K562 (cell line): ENCODE results near the gene MYL12B. TPM values are rescaled to one million over a fixed set of nuclear protein-coding genes. Genes with fewer than 3 reads are reported as not detected.
A peak's percentile ranks its signal among the peaks of the same experiment; 100 is the strongest.

Experiments
- CEBPG ChIP-seq, 3 experiments: fragments of 200-800 bp in 1 of 3; sonication (Bioruptor generic) in 1 of 3; sonication (generic) in 1 of 3; formaldehyde crosslinking in 1 of 3; IDR thresholded peaks in 2 of 3; conservative IDR thresholded peaks in 1 of 3; 2 replicates each; pipeline versions ENCODE4 v1.6.1 to v1.8.0; 2016 to 2022; ENCODE audit warnings: missing compliant biosample characterization in 2 of 3, missing genetic modification characterization in 2 of 3, mild to moderate bottlenecking in 1 of 3, missing genetic modification reagents in 1 of 3
- CHCHD3 ChIP-seq: fragments of 250-450 bp; sonication (Bioruptor Pico); IDR thresholded peaks from 2 replicates; pipeline ENCODE4 v2.1.2; 2022; ENCODE audit warnings: mild to moderate bottlenecking
- FOXA3 ChIP-seq, 2 experiments: fragments of 450-650 bp in 1 of 2; sonication (generic) in 1 of 2; formaldehyde crosslinking; IDR thresholded peaks in 1 of 2; conservative IDR thresholded peaks in 1 of 2; 2 replicates each; pipeline versions ENCODE4 v1.4.0 to v1.8.0; 2020 to 2022; ENCODE audit warnings: mild to moderate bottlenecking in 2 of 2, missing genetic modification reagents in 1 of 2
- KDM5B ChIP-seq: fragments of 200-600 bp; sonication (generic); IDR thresholded peaks from 2 replicates; pipeline ENCODE4 v1.6.1; 2012; ENCODE audit warnings: low read depth, mild to moderate bottlenecking, moderate library complexity, low read length, control low read depth, inconsistent platforms; ENCODE audit not compliant: insufficient replicate concordance
- KLF6 ChIP-seq: fragments of 250-450 bp; sonication (Bioruptor Pico); IDR thresholded peaks from 2 replicates; pipeline ENCODE4 v1.4.0; 2020; ENCODE audit warnings: mild to moderate bottlenecking, moderate library complexity, borderline replicate concordance
- LCOR ChIP-seq: sonication (generic); formaldehyde crosslinking; IDR thresholded peaks from 2 replicates; pipeline ENCODE4 v1.8.0; 2022; ENCODE audit warnings: mild to moderate bottlenecking, missing genetic modification reagents
- LEF1 ChIP-seq: fragments of 450-650 bp; IDR thresholded peaks from 2 replicates; pipeline ENCODE4 v1.6.1; 2016; ENCODE audit warnings: mild to moderate bottlenecking
- NFE2 ChIP-seq: IDR thresholded peaks from 2 replicates; pipeline ENCODE4 v1.6.1; 2014; ENCODE audit warnings: antibody characterized with exemption, low read depth
- TAF1 ChIP-seq: IDR thresholded peaks from 2 replicates; pipeline ENCODE4 v1.6.1; 2011; ENCODE audit warnings: mild to moderate bottlenecking, low read length, moderate library complexity; ENCODE audit not compliant: insufficient read depth, control insufficient read depth, severe bottlenecking; ENCODE audit errors: extremely low read depth
- U2AF1 ChIP-seq: fragments of 200-400 bp; formaldehyde crosslinking; optimal IDR thresholded peaks from 2 replicates; pipeline ENCODE3; 2017; ENCODE audit warnings: mild to moderate bottlenecking, low read depth, low read length, moderate library complexity
- ZEB2 ChIP-seq: fragments of 450-650 bp; IDR thresholded peaks from 2 replicates; pipeline ENCODE4 v1.6.1; 2016
- ZFP36 ChIP-seq: fragments of 150-350 bp; IDR thresholded peaks from 2 replicates; pipeline ENCODE4 v1.6.1; 2018; ENCODE audit warnings: low read length, low read depth; ENCODE audit not compliant: partially characterized antibody
- ZFX ChIP-seq: sonication (generic); formaldehyde crosslinking; IDR thresholded peaks from 2 replicates; pipeline ENCODE4 v1.8.0; 2022; ENCODE audit warnings: mild to moderate bottlenecking, missing genetic modification reagents, moderate library complexity
- ZNF134 ChIP-seq: fragments of 250-450 bp; sonication (Bioruptor Pico); conservative IDR thresholded peaks from 2 replicates; pipeline ENCODE4 v1.4.0; 2020
- ZNF324 ChIP-seq: fragments of 250-450 bp; sonication (Bioruptor Pico); IDR thresholded peaks from 2 replicates; pipeline ENCODE4 v1.4.0; 2020; ENCODE audit warnings: mild to moderate bottlenecking
- ZNF445 ChIP-seq: fragments of 250-450 bp; sonication (Bioruptor Pico); IDR thresholded peaks from 2 replicates; pipeline ENCODE4 v1.4.0; 2020; ENCODE audit warnings: low read depth, mild to moderate bottlenecking, moderate library complexity
- polyA plus RNA-seq, 8 experiments: library from polyadenylated mRNA; depleted of rRNA in 4 of 8; stranded (reverse) in 5 of 8; unstranded in 3 of 8; fragments of >200 nt; fragmentation: Nextera tagmentation in 2 of 8; fragmentation: Illumina TruSeq in 1 of 8; extraction: Ambion mirVana in 2 of 8; extraction: Trizol in 1 of 8; gene quantifications; 2 replicates each; pipeline versions ENCODE4 v1.2.1 to v1.2.3, GENCODE V29; 2011 to 2014; ENCODE audit warnings: inconsistent platforms in 1 of 8, missing spikeins in 1 of 8
- total RNA-seq, 7 experiments: library from RNA; depleted of rRNA in 6 of 7; stranded (reverse); fragments of >200 nt in 6 of 7; fragmentation: Illumina TruSeq in 2 of 7; extraction: Trizol in 2 of 7; gene quantifications; 2 replicates each; pipeline versions ENCODE4 v1.2.1 to v1.2.3, GENCODE V29; 2011 to 2021; ENCODE audit warnings: low replicate concordance in 1 of 7
- TF ChIP-seq, protein P1 (sequence below), 2 experiments: fragments of 450-650 bp in 1 of 2; IDR thresholded peaks; 2 replicates each; pipeline ENCODE4 v1.6.1; 2011 to 2017; ENCODE audit warnings: low read depth in 2 of 2, antibody characterized with exemption in 1 of 2, borderline replicate concordance in 1 of 2, low read length in 1 of 2, mild to moderate bottlenecking in 1 of 2, mixed read lengths in 1 of 2; ENCODE audit not compliant: control insufficient read depth in 1 of 2
- TF ChIP-seq, protein P2 (sequence below): fragments of 450-650 bp; IDR thresholded peaks from 2 replicates; pipeline ENCODE4 v1.7.1; 2018; ENCODE audit warnings: mild to moderate bottlenecking, low read depth; ENCODE audit not compliant: partially characterized antibody
- TF ChIP-seq, protein P3 (sequence below): fragments of 450-650 bp; formaldehyde crosslinking; IDR thresholded peaks from 2 replicates; pipeline ENCODE4 v1.4.0; 2020; ENCODE audit warnings: mild to moderate bottlenecking

The MYL12B gene
- total and polyA plus RNA-seq, 9 of the 15 experiments (the other 6 are each of a cell fraction or from before 2014, with no cell fraction given), result 220 to 995 (median 463) TPM

DNA sequence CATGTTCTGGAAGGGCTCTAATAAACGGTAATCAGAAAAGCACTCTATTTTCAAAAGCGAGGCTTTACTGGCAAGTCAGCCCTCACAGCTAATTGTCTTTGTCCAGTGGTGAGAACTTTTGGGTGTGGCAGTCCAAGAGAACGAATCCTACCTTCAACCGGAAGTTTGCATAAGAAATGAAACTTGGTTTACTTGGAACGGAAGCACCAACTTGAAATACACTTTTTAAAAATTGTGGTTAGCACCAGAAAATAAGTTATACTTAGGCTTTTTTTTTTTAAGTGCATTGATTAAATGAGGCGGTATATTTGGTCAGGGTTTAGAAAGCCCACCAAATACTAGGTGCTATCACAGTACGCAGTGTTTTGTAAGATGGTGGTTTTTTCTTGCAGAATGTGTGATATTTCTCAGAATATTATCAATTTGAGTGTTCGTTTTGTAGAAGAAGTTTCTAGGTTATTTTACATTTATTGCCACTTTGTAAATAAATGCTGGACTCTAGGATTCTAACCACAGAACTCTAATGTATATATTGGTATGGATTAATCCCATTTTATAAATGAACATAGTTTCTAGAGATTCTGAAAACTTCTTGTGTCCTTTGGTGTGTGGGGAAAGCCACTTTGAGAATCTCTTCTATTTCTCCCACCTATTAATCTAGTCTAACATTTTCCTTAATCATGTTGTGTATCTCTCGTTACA, 13.1 kb upstream of the MYL12B start (continued):
- TF ChIP-seq, protein P1, sequence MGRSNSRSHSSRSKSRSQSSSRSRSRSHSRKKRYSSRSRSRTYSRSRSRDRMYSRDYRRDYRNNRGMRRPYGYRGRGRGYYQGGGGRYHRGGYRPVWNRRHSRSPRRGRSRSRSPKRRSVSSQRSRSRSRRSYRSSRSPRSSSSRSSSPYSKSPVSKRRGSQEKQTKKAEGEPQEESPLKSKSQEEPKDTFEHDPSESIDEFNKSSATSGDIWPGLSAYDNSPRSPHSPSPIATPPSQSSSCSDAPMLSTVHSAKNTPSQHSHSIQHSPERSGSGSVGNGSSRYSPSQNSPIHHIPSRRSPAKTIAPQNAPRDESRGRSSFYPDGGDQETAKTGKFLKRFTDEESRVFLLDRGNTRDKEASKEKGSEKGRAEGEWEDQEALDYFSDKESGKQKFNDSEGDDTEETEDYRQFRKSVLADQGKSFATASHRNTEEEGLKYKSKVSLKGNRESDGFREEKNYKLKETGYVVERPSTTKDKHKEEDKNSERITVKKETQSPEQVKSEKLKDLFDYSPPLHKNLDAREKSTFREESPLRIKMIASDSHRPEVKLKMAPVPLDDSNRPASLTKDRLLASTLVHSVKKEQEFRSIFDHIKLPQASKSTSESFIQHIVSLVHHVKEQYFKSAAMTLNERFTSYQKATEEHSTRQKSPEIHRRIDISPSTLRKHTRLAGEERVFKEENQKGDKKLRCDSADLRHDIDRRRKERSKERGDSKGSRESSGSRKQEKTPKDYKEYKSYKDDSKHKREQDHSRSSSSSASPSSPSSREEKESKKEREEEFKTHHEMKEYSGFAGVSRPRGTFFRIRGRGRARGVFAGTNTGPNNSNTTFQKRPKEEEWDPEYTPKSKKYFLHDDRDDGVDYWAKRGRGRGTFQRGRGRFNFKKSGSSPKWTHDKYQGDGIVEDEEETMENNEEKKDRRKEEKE (IDR thresholded peaks at IDR 0.05; ENCODE audit: borderline replicate concordance in 1 of 2, control insufficient read depth in 1 of 2, low read depth in 2 of 2, low read length in 1 of 2), result peak in 1 of 2 experiments; percentile 32; a peak in 1 of 4 replicates
- TF ChIP-seq CEBPG (CRISPR knock-in tag; IDR thresholded peaks at IDR 0.05) (no peak), CEBPG (tag; conservative IDR thresholded peaks at IDR 0.05 in 1 of 2, IDR thresholded peaks at IDR 0.05 in 1 of 2) (peak in 1 of 2 experiments; percentile 18; a peak in 1 of 4 replicates), LCOR (0 out of 2 replicates have a peak, but pooled peaks have one; percentile 5), ZFX (CRISPR knock-in tag) (no peak), ZFP36 (peak; percentile 25), LEF1 (peak; percentile 14; the same call in 1 of the 2 replicates), ZNF324 (CRISPR knock-in tag) (no peak), ZEB2 (0 out of 2 replicates have a peak, but pooled peaks have one; percentile 18), FOXA3 (CRISPR knock-in tag; conservative IDR thresholded peaks at IDR 0.05 in 1 of 2, IDR thresholded peaks at IDR 0.05 in 1 of 2) (peak in 1 of 2 experiments; percentile 7; a peak in 1 of 4 replicates), TAF1 (peak; percentile 37), CHCHD3 (CRISPR knock-in tag) (peak; percentile 71; the same call in 1 of the 2 replicates), ZNF445 (CRISPR knock-in tag) (no peak), ZNF134 (0 out of 2 replicates have a peak, but pooled peaks have one; percentile 32), KLF6 (CRISPR knock-in tag) (peak; percentile 75; the same call in 1 of the 2 replicates), NFE2 (no peak), KDM5B (peak; percentile 53), U2AF1 (peak; percentile 30)
- TF ChIP-seq, protein P2, sequence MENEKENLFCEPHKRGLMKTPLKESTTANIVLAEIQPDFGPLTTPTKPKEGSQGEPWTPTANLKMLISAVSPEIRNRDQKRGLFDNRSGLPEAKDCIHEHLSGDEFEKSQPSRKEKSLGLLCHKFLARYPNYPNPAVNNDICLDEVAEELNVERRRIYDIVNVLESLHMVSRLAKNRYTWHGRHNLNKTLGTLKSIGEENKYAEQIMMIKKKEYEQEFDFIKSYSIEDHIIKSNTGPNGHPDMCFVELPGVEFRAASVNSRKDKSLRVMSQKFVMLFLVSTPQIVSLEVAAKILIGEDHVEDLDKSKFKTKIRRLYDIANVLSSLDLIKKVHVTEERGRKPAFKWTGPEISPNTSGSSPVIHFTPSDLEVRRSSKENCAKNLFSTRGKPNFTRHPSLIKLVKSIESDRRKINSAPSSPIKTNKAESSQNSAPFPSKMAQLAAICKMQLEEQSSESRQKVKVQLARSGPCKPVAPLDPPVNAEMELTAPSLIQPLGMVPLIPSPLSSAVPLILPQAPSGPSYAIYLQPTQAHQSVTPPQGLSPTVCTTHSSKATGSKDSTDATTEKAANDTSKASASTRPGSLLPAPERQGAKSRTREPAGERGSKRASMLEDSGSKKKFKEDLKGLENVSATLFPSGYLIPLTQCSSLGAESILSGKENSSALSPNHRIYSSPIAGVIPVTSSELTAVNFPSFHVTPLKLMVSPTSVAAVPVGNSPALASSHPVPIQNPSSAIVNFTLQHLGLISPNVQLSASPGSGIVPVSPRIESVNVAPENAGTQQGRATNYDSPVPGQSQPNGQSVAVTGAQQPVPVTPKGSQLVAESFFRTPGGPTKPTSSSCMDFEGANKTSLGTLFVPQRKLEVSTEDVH, result peak; percentile 45
- TF ChIP-seq, protein P3, sequence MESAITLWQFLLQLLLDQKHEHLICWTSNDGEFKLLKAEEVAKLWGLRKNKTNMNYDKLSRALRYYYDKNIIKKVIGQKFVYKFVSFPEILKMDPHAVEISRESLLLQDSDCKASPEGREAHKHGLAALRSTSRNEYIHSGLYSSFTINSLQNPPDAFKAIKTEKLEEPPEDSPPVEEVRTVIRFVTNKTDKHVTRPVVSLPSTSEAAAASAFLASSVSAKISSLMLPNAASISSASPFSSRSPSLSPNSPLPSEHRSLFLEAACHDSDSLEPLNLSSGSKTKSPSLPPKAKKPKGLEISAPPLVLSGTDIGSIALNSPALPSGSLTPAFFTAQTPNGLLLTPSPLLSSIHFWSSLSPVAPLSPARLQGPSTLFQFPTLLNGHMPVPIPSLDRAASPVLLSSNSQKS (CRISPR knock-in tag), result 0 out of 2 replicates have a peak, but pooled peaks have one; percentile 60
